ENCODE data around the gene RHOB. TPM values are rescaled to one million over a fixed set of nuclear protein-coding genes. Genes with fewer than 3 reads are reported as not detected.

Gene RHOB
- total RNA-seq, 4 donors from 2014 or later: 1,174 to 1,482 (median 1,322) TPM

DNA sequence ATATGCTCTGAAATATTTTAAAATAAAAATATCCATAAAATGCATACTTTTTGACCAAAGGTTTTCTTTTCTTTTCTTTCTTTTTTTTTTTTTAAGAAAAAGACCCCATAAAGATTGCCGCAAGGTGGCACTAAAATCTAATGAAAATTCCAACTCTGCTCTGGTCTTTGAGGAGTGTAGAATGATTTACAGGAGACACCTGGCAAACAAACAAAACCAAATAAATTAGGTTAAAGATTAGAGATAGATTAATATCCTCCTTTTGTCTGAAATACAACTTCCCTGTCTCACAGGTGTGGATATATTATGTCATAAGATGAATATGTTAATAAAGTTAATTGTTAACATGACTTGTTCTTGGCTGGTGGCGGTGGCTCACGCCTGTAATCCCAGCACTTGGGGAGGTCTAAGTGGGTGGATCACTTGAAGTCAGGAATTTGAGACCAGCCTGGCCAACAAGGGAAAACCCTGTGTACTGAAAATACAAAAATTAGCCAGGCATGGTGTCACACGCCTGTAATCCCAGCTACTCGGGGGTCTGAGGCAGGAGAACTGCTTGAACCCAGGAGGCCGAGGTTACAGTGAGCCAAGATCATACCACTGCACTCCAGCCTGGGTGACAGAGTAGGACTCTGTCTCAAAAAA lies 3.5 kb upstream of the RHOB start:
- Histone ChIP-seq H3K9me3 (no peaks in the 10 kb centered on the region), H3K4me3 (no peak overlapping the region), H3K27ac (peak overlapping the region; percentile 95 to 100 (median 99)), H3K4me1 (peaks cover 3 to 40% (median 17%) of the 10 kb centered on the region in 3 donors), H3K27me3 (no peaks in the 10 kb centered on the region), H3K36me3 (peaks cover 0 to 9% of the 10 kb centered on the region in 2 donors)
- ATAC-seq: no peak
- TF ChIP-seq POLR2A (IDR thresholded peaks at IDR 0.05) (no peak), EP300 (IDR thresholded peaks at IDR 0.05) (no peak), CTCF (IDR thresholded peaks at IDR 0.05) (peak; percentile 57 to 60 (median 58)), POLR2AphosphoS5 (IDR thresholded peaks at IDR 0.05) (peak; percentile 73)
- 32% methylated on average over 3 to 6 of the region's 6 CpGs for WGBS, 2 donors (ENCODE audit: low coverage in 1 of 2)

DNA sequence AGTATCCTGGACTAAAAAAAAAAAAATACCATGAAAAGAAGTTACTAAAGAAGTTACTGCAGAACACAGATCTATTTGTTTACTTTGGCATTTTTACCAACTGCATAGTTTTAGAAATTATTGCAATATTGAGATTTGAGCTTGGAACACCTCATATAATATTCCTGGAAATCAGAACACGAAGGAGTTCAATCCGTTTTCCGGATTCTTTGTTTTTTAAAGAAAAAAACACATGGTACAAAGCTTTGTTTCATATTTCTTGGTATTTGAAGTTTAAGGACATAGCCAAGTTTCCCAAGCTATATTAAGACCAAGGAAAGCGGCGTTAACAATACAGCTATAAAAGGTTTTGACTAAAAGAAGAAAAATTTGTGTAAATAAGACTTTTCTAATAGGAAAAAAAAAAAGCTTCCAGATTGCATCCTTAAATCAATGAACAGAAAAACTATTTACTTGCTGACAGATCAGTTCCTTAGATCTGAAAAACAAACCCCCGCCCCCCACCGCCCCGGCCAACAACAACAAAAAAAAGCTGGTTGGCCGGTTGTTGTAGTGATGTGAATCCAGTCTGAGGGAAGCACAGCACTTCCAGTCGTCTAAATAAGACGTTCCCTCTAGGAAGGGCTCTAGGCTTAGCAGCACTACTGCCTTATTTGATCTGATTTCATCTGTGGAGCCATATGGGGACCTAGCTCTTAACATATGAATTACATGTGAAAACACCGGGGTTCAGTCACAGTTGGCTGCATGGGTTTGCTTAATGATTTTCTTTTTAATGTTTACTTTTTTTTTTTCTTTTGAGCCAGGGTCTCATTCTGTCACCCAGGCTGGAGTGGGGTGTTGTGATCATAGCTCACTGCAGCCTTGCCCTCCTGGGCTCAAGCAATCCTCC lies 2.5 kb upstream of the RHOB start:
- Histone ChIP-seq H3K27me3 (no peaks in the 10 kb centered on the region), H3K4me3 (peak overlapping the region in 1 of 2 donors; percentile 88), H3K36me3 (peaks cover 0 to 18% of the 10 kb centered on the region in 2 donors), H3K9me3 (no peaks in the 10 kb centered on the region), H3K4me1 (peaks cover 3 to 32% (median 17%) of the 10 kb centered on the region in 3 donors), H3K27ac (peak overlapping the region; percentile 95 to 100 (median 99))
- TF ChIP-seq POLR2A (IDR thresholded peaks at IDR 0.05) (peak; percentile 33 to 39), CTCF (IDR thresholded peaks at IDR 0.05) (no peak), EP300 (IDR thresholded peaks at IDR 0.05) (no peak), POLR2AphosphoS5 (IDR thresholded peaks at IDR 0.05) (peak; percentile 93)
- 9 to 13% methylated on average over 6 to 12 of the region's 12 CpGs for WGBS, 2 donors (ENCODE audit: low coverage in 1 of 2)
- ATAC-seq: no peak

DNA sequence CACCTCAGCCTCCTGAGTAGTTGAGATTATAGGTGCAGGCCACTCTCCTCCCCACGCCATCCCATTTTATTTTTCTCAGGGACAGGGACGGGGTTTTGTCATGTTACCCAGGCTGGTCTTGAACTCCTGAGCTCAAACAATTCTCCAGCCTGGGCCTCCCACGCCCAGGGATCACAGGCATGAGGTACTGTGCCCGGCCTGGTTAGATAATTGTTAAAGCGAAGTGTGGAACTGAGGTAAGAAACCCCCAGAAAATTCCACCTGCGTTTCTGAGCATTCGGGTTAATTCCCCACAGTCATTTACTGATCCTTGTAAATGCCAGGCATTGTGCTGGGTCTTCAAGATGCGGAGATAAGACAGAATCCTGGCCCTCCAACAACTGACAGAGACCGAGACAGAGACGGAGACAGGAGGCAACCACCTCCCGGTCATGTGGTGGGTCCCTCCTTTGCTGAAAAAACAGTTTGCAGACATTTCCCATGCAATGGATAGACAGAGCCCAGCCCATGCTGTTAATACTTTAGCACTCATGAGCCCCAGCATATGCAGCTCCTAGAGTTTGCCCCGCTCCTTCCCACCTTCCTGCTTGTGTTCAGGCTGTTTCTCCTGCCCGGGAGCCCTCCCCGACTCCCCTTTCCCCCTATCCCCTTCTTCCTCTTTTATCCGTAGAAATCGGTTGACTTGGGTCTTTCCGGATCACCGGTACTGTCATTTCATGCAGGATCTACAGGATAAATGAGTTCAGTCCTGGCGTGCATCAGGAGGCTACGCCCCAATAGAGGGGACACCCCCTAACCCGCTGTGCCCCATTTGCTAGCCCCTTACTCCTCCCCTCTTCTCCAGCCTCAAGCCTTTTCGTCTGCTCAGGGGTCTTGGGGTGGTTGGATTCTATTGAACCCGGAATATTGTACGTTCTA lies 1.6 kb upstream of the RHOB start:
- Histone ChIP-seq H3K9me3 (no peaks in the 10 kb centered on the region), H3K27me3 (no peaks in the 10 kb centered on the region), H3K4me1 (peaks cover 3 to 34% (median 17%) of the 10 kb centered on the region in 3 donors), H3K4me3 (peak overlapping the region; percentile 39 to 88), H3K27ac (peak overlapping the region; percentile 95 to 100 (median 99)), H3K36me3 (peaks cover 0 to 18% of the 10 kb centered on the region in 2 donors)
- ATAC-seq: no peak
- 43 to 49% methylated on average over 12 to 14 of the region's 24 CpGs for WGBS, 2 donors (ENCODE audit: low coverage in 1 of 2)
- no peak for TF ChIP-seq CTCF (IDR thresholded peaks at IDR 0.05)
- TF ChIP-seq POLR2A (IDR thresholded peaks at IDR 0.05): peak in 1 of 2 donors; percentile 13
- TF ChIP-seq POLR2AphosphoS5 (IDR thresholded peaks at IDR 0.05): no peak
- no peak for TF ChIP-seq EP300 (IDR thresholded peaks at IDR 0.05)

DNA sequence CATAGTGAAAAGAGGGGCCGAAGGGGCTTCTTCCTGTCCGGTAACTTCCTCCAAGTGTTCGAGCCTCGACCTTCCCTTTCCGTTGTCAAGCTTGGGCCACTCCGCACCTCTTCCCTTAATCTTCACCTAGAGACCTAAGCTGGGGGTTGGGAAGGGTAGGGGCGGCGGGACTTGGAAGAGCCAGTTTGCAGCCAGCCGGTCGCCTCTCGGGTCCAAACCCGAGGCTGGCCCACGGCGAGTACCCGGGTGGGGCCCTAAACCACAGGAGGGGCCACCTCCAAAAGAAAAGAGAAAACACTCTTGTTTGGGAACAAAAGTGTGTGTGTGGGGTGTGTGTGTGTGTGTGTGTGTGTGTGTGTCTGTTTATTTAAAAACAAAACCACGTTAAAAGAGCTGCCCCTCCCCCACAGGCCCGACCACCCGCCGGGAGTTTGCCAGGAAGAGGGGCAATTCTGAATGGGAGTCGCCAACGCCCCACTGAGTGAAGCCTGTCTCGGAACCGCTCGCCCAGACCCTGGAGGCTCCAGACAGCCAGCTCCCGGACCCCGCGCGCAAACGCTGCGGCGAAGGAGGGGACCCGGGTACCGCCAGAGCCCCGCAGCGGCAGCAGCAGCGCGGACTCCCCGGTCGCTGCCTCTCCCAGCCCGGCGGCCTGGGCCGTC lies 488 bp upstream of the RHOB start:
- Histone ChIP-seq H3K27ac (peak overlapping the region; percentile 92 to 100 (median 99)), H3K9me3 (no peaks in the 10 kb centered on the region), H3K4me3 (peak overlapping the region; percentile 88 to 97), H3K4me1 (peaks cover 3 to 45% (median 26%) of the 10 kb centered on the region in 3 donors), H3K27me3 (no peaks in the 10 kb centered on the region), H3K36me3 (peaks cover 0 to 18% of the 10 kb centered on the region in 2 donors)
- no peak for ATAC-seq
- TF ChIP-seq POLR2A (IDR thresholded peaks at IDR 0.05): no peak
- TF ChIP-seq CTCF (IDR thresholded peaks at IDR 0.05): no peak
- TF ChIP-seq POLR2AphosphoS5 (IDR thresholded peaks at IDR 0.05): no peak
- TF ChIP-seq EP300 (IDR thresholded peaks at IDR 0.05): no peak
- 9 to 17% methylated on average over 5 to 7 of the region's 42 CpGs for WGBS, 2 donors (ENCODE audit: low coverage in 1 of 2)
